ENCODE data around the gene TBX4. TPM values are rescaled to one million over a fixed set of nuclear protein-coding genes. Genes with fewer than 3 reads are reported as not detected.

Gene TBX4
- polyA plus RNA-seq, 2 of the 4 experiments (the other 2 are of a cell fraction) = 0.17 to 0.18 TPM

GRCh38 chr17:61410141-61411010 lies 41.8 kb upstream of the TBX4 start:
- H3K9me3 ChIP-seq = 0 out of 3 replicates have a peak, but pooled peaks cover 8% of the 10 kb centered on the region
- peaks cover 8% of the 10 kb centered on the region; the same call in 2 of the 3 replicates for H3K4me1 ChIP-seq
- H3K4me2 ChIP-seq = peak overlapping the region; percentile 58
- no peak overlapping the region for H3K4me3 ChIP-seq
- peak in 1 of 2 experiments; percentile 60 for DNase-seq (ENCODE audit: low read depth in 1 of 2, low spot score in 1 of 2)
- ChIA-PET POLR2A (interaction anchor here (0.7 to 2.9 kb wide), 3 partner anchors 11 to 690 kb away, joined by 3 to 21 read pairs (median 4); partner anchors contain the start of gene TBX2), CTCF (interaction anchor here (0.6 to 19.8 kb wide), 35 partner anchors 8 to 733 kb away, joined by 3 to 357 read pairs (median 4); partner anchors contain the start of genes BCAS3 and TBX2)
- no peak for ATAC-seq
- 91% methylated on average over 46 of the region's 48 CpGs for WGBS (ENCODE audit: missing lambda C conversion rate)
- TF ChIP-seq FOXS1 (CRISPR knock-in tag; IDR thresholded peaks at IDR 0.05) (no peak), HOXB13 (CRISPR knock-in tag; IDR thresholded peaks at IDR 0.05; ENCODE audit: low read depth) (no peak), RAD21 (conservative IDR thresholded peaks at IDR 0.05 in 1 of 2, IDR thresholded peaks at IDR 0.05 in 1 of 2) (0 out of 5 replicates have a peak, but pooled peaks of 1 of the 2 experiments have one; percentile 21), SMC3 (IDR thresholded peaks at IDR 0.05) (peak; percentile 29; the same call in 1 of the 3 replicates), RFX5 (IDR thresholded peaks at IDR 0.05) (no peak), NFE2L2 (conservative IDR thresholded peaks at IDR 0.05; ENCODE audit: low read length) (no peak), KDM1A (IDR thresholded peaks at IDR 0.05; ENCODE audit: low read depth) (no peak), HDAC2 (IDR thresholded peaks at IDR 0.05) (no peak)
- H3K27ac ChIP-seq = peak overlapping the region; percentile 72 to 92
- no peak for FAIRE-seq

GRCh38 chr17:61411011-61411260 lies 41.3 kb upstream of the TBX4 start:
- CTCF ChIA-PET = interaction anchor here (1.2 to 19.8 kb wide), 13 partner anchors 9 to 691 kb away, joined by 4 to 357 read pairs (median 35); partner anchors contain the start of gene TBX2
- ATAC-seq = no peak
- POLR2A ChIA-PET = interaction anchor here (2.9 kb wide), 1 partner anchor 164 kb away, joined by 21 read pairs; no protein-coding TSS in a partner anchor
- Histone ChIP-seq H3K4me2 (no peak overlapping the region), H3K4me1 (peaks cover 8% of the 10 kb centered on the region; the same call in 2 of the 3 replicates), H3K4me3 (no peak overlapping the region), H3K9me3 (0 out of 3 replicates have a peak, but pooled peaks cover 8% of the 10 kb centered on the region), H3K27ac (peak overlapping the region in 1 of 2 experiments; percentile 91; a peak in 2 of 6 replicates)
- TF ChIP-seq SREBF2 (IDR thresholded peaks at IDR 0.05) = no peak
- no peak for TF ChIP-seq FOXS1 (CRISPR knock-in tag; IDR thresholded peaks at IDR 0.05)
- TF ChIP-seq MYC (IDR thresholded peaks at IDR 0.05; ENCODE audit: borderline replicate concordance, low read length) = no peak
- no peak for TF ChIP-seq FOSB (CRISPR knock-in tag; IDR thresholded peaks at IDR 0.05)
- TF ChIP-seq CTCF (IDR thresholded peaks at IDR 0.05) = 0 out of 3 replicates have a peak, but pooled peaks have one; percentile 2
- 93% methylated on average over 29 of the region's 29 CpGs for WGBS (ENCODE audit: missing lambda C conversion rate)
- no peak for DNase-seq (ENCODE audit: low read depth in 1 of 2, low spot score in 1 of 2)
- no peak for FAIRE-seq

- TF ChIP-seq RNF2 (IDR thresholded peaks at IDR 0.05; ENCODE audit: borderline replicate concordance, low read depth) (peak; percentile 27; the same call in 1 of the 2 replicates), CHD4 (IDR thresholded peaks at IDR 0.05; ENCODE audit: borderline replicate concordance) (peak; percentile 54; the same call in 1 of the 2 replicates), E2F6 (IDR thresholded peaks at IDR 0.05; ENCODE audit: borderline replicate concordance, low read depth) (no peak), CBX8 (IDR thresholded peaks at IDR 0.05) (no peak)
- peak in 1 of 2 experiments; percentile 49 for DNase-seq (ENCODE audit: low read depth in 1 of 2, low spot score in 1 of 2)
- no peak for FAIRE-seq
- Histone ChIP-seq H3K4me2 (peak overlapping the region; percentile 85), H3K4me3 (peak overlapping the region; percentile 58), H3K9me3 (0 out of 3 replicates have a peak, but pooled peaks cover 8% of the 10 kb centered on the region), H3K27ac (peak overlapping the region; percentile 85 to 91), H3K4me1 (peaks cover 10% of the 10 kb centered on the region)
- POLR2A ChIA-PET = interaction anchor here (0.6 to 2.9 kb wide), 10 partner anchors 13 to 691 kb away, joined by 3 to 21 read pairs (median 3); no protein-coding TSS in a partner anchor
- peak; percentile 6 to 29; a peak in 4 of 6 replicates for ATAC-seq
- CTCF ChIA-PET = interaction anchor here (0.5 to 19.8 kb wide), 120 partner anchors 9 to 1010 kb away, joined by 3 to 357 read pairs (median 4); partner anchors contain the start of genes NACA2 and TBX2
- WGBS (ENCODE audit: missing lambda C conversion rate) = 82% methylated on average over 52 of the region's 75 CpGs
These were observed 40.7 kb upstream of the TBX4 start for GRCh38 chr17:61411261-61412142.

Data from A549 (cell line).